Subcutaneous adipose tissue (tissue), 4 donors: Measurements from ENCODE around the gene SLC6A13. TPM values are rescaled to one million over a fixed set of nuclear protein-coding genes. Genes with fewer than 3 reads are reported as not detected.

Source experiments
- total RNA-seq, 4 donors: library from RNA; depleted of rRNA; stranded (reverse); fragments of >200 nt; gene quantifications; one replicate each; pipeline ENCODE4 v1.1.0, GENCODE V29; 2016
- TF ChIP-seq, protein P1 (sequence below): fragments of 450-650 bp; IDR thresholded peaks from one replicate; pipeline ENCODE4 v1.5.1; 2016; ENCODE audit warnings: low read depth, mild to moderate bottlenecking, control low read depth, antibody characterized with exemption, moderate library complexity

Gene SLC6A13
- total RNA-seq, 4 donors from 2014 or later: 0.88 TPM; not detected in 3

DNA sequence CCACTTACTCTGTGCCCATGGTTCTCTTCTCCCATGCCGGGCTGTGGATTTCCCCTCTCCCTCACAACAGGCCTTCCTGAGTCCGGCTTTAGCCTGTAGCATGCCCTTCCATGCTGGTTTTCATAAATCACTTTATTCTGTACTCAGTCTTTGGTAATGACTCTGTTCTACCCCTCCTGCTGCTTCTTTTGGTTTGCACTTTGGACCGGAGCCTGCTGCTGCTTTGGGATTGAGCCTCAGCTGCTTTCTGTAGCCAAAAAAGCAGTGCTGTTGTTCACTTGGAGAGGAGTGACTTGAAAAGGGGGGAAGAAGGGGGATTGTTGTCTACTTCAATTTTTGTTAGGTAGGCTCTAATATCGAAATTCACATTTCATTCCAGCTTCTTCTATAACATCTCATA is 8.5 kb upstream of the SLC6A13 start:
- TF ChIP-seq, protein P1, sequence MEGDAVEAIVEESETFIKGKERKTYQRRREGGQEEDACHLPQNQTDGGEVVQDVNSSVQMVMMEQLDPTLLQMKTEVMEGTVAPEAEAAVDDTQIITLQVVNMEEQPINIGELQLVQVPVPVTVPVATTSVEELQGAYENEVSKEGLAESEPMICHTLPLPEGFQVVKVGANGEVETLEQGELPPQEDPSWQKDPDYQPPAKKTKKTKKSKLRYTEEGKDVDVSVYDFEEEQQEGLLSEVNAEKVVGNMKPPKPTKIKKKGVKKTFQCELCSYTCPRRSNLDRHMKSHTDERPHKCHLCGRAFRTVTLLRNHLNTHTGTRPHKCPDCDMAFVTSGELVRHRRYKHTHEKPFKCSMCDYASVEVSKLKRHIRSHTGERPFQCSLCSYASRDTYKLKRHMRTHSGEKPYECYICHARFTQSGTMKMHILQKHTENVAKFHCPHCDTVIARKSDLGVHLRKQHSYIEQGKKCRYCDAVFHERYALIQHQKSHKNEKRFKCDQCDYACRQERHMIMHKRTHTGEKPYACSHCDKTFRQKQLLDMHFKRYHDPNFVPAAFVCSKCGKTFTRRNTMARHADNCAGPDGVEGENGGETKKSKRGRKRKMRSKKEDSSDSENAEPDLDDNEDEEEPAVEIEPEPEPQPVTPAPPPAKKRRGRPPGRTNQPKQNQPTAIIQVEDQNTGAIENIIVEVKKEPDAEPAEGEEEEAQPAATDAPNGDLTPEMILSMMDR: no peak

- TF ChIP-seq, protein P1: no peak
Measured at GRCh38 chr12:269191-269590, 6.6 kb upstream of the SLC6A13 start.

- TF ChIP-seq, protein P1: no peak
Measured at GRCh38 chr12:268483-268840, 5.8 kb upstream of the SLC6A13 start.

DNA sequence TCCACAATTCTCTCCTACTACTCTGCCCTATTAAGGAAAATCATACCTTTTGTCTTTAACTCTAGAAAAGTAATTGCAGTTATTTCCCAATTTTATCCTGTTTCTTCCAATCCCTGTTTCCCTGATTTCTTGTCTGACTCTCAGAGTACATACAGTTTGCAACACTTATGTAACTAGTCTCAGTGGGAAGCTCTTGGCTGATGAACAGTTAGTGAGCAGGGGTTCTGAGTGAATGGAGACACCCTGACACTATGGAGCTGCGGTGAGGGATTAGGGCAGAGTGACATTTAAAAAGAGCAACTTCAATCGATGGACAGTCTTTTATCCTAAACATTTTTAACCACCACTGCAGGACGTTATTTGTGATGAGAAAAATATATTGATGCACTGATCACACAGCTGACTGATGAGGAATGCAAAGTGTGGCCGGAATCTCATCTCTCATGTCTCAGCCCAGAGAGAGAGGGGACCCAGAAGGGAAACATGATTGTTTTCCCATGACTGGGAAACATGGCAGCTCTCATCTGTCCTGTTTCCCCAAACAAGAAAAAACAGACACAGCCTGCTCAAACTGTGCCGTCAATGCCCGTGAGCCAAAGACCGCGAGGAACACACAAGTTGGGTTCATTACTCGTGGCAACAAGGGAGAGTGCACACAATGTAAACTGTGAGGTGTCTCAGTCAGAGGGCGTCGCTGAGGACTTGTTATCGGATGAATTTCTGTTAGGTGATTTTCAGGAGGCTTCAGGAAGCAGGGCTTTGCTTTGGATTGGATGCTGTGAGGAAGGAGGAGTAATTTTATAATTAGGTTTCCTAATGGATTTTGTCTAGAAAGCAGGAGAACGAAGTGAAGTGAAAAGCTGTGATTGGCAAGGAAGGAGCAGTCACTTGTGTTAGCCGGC is 5.2 kb upstream of the SLC6A13 start:
- TF ChIP-seq, protein P1: no peak

DNA sequence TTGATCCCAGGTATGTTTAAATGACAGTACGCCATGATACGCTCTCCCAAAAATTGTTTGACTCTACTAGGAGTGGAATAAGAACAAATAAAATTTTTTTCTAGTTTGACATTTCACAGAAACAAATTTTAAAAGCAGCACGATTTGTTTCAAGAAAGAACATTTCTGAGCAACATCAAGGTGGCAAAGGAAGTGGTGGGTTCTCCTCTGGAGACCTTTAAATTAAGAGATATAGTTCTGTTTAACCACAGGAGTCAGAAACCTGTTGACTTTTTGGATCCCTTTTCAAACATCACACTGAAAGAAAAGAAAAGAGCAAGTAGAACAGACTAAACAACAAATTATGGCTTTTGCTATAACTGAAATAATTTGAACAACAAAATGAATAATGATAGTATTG is 2.5 kb upstream of the SLC6A13 start:
- TF ChIP-seq, protein P1: no peak

- TF ChIP-seq, protein P1: no peak
Measured at GRCh38 chr12:264269-264668, 1.6 kb upstream of the SLC6A13 start.

DNA sequence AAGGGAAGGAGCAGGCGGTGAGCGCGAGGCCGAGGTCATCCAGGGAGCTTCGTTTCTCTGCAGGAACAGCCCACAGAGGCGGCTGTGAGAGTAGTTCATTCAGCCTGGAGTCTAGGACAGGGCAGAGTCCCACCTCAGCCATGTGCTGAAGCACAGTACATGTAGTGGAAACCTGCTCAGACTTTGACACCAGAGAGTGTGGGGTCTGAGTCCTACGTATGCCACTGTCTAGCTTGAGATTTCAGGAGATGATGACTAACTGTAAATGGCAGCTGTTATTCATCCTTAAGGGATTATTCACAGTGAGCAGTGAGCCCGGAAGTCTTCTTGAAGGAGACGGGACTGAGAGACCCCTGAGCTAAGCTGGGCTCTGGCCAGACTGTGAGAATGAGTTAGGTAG is 938 bp upstream of the SLC6A13 start:
- TF ChIP-seq, protein P1: no peak
